ENCODE measurements around the gene NME4.

The NME4 gene

DNA sequence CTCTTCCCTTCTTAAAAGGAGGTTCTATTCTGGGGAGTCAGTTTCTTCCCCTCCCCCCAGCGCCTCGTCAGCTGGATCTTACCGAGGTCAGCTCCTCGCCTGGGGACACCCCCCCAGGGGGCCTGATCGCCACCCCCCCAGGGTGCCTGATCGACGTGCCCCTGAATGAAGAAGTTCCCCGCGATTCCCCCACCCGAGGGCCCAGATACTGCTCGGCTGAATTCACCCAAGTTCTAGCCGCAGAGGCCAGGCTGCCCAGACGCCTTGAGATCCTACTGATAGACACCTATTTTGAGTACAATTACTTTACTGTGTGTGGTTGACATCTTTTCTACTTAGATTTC, 29.9 kb downstream of the NME4 start:
- no peak for DNase-seq (ENCODE audit: low spot score)

DNA sequence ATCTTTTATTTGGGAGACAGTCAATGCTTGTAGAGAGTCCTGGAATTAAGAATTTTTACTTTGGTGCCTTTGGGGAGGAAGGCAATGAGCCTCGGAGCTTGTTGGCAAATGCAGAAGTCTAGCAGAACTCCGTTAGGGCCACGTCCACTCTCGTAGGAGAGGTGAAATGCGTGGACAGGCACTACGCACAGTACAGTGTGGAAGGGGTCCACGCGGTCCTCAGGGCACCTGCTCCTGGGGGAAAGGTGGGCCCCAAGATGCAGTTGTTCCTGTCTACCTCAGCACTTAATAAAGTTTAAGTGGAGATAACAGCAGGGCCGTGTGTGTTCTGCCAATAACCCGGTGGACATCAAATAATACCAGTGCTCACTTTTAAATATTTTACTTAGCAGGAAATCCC, 30.3 kb downstream of the NME4 start:
- DNase-seq (ENCODE audit: low spot score) = no peak

- DNase-seq (ENCODE audit: low spot score) = no peak
Measured at GRCh38 chr16:430904-431303, 33.9 kb downstream of the NME4 start.

DNA sequence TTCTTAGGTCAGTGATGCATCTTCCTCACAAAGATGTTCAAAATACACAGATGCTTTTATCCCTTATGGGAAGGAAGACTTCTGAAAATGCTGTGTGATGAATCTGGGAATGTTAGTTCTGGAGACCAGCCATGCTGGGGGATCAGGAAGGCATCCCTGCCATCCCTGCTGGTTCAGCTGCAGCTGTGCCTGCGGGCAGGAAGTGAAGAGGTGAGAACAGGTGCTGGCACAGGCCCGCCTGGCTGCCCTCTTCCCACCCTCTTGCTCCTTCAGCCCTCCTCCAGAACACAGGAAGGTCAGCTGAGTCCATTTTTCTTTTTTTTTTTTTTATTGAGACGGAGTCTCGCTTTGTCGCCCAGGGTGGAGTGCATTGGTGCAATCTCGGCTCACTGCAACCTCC, 43.6 kb downstream of the NME4 start:
- no peak for DNase-seq (ENCODE audit: low spot score)

GRCh38 chr16:441447-441846, 44.4 kb downstream of the NME4 start:
- no peak for DNase-seq (ENCODE audit: low spot score)

- DNase-seq (ENCODE audit: low spot score) = no peak
Measured at GRCh38 chr16:442976-443375, 46.0 kb downstream of the NME4 start.

DNA sequence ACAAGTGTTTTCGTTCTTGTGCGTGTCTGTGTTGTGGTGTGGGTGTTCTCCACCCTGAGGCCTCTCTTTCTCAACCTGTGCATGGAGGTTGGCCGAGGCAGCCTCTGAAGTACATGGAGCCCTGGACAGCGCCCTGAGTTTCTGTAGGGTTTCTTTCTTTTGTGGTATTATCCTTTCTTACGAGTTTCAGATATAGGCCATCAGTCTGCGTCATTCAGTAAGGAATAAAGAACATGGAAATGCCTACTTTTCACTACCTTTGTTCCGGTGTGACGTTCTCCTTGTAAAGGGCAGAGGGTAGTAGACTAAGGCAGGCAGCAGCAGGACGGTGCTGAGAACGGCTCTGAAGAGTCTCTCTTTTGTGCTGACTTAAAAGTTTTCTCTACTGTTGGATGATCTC, 47.0 kb downstream of the NME4 start:
- DNase-seq (ENCODE audit: low spot score) = no peak

GRCh38 chr16:445566-445965, 48.6 kb downstream of the NME4 start:
- no peak for DNase-seq (ENCODE audit: low spot score)

Measured in D341Med (cell line).